GM12878 (cell line): ENCODE results near the gene CORO1A. TPM values are rescaled to one million over a fixed set of nuclear protein-coding genes. Genes with fewer than 3 reads are reported as not detected.

Experiments
- ATF7 ChIP-seq: fragments of 450-650 bp; IDR thresholded peaks from 2 replicates; pipeline ENCODE4 v1.6.1; 2016; ENCODE audit warnings: low read depth, mild to moderate bottlenecking
- BHLHE40 ChIP-seq, 2 experiments: fragments of 450-650 bp in 1 of 2; IDR thresholded peaks; 2 replicates each; pipeline ENCODE4 v1.6.1; 2011 to 2017; ENCODE audit warnings: low read depth in 2 of 2, borderline replicate concordance in 1 of 2, improper control_type of control experiment in 1 of 2, low read length in 1 of 2, mild to moderate bottlenecking in 1 of 2
- BRCA1 ChIP-seq: IDR thresholded peaks from 2 replicates; pipeline ENCODE4 v1.6.1; 2011; ENCODE audit warnings: low read depth, low read length, improper control_type of control experiment
- CHD4 ChIP-seq: fragments of 200-600 bp; sonication (generic); IDR thresholded peaks from 2 replicates; pipeline ENCODE4 v1.6.1; 2016; ENCODE audit warnings: mild to moderate bottlenecking
- ELK1 ChIP-seq: IDR thresholded peaks from 2 replicates; pipeline ENCODE4 v1.6.1; 2012; ENCODE audit warnings: low read depth, low read length, improper control_type of control experiment
- EZH2 ChIP-seq: IDR thresholded peaks from 2 replicates; pipeline ENCODE4 v1.6.1; 2012; ENCODE audit warnings: low read depth, mild to moderate bottlenecking, control low read depth, inconsistent platforms, low read length, borderline replicate concordance; ENCODE audit not compliant: control insufficient read depth
- FOXK2 ChIP-seq: fragments of 450-650 bp; IDR thresholded peaks from 2 replicates; pipeline ENCODE4 v1.6.1; 2017; ENCODE audit warnings: mild to moderate bottlenecking, moderate library complexity
- HDAC6 ChIP-seq: fragments of 200-600 bp; sonication (generic); IDR thresholded peaks from one replicate; pipeline ENCODE4 v1.8.0; 2017; ENCODE audit warnings: antibody characterized with exemption; ENCODE audit not compliant: unreplicated experiment
- HDGF ChIP-seq: fragments of 450-650 bp; IDR thresholded peaks from 2 replicates; pipeline ENCODE4 v1.6.1; 2016; ENCODE audit warnings: antibody characterized with exemption
- IKZF2 ChIP-seq, 2 experiments: fragments of 450-650 bp; IDR thresholded peaks; 2 replicates each; pipeline ENCODE4 v1.6.1; 2017; ENCODE audit warnings: mild to moderate bottlenecking in 2 of 2, moderate library complexity in 2 of 2
- JUNB ChIP-seq: IDR thresholded peaks from 2 replicates; pipeline ENCODE4 v1.6.1; 2016; ENCODE audit warnings: antibody characterized with exemption, mild to moderate bottlenecking
- KAT2A ChIP-seq: conservative IDR thresholded peaks from 2 replicates; pipeline ENCODE4 v1.6.1; 2011; ENCODE audit warnings: low read depth, low read length; ENCODE audit not compliant: control insufficient read depth
- MAX ChIP-seq: IDR thresholded peaks from 2 replicates; pipeline ENCODE4 v1.6.1; 2012; ENCODE audit warnings: low read depth, low read length, improper control_type of control experiment
- MEF2B ChIP-seq: fragments of 450-650 bp; IDR thresholded peaks from 2 replicates; pipeline ENCODE4 v1.6.1; 2018; ENCODE audit warnings: mild to moderate bottlenecking, moderate library complexity; ENCODE audit not compliant: partially characterized antibody, poor library complexity, severe bottlenecking
- MXI1 ChIP-seq: fragments of 150-350 bp; IDR thresholded peaks from 2 replicates; pipeline ENCODE4 v1.6.1; 2011; ENCODE audit warnings: low read depth, mild to moderate bottlenecking, inconsistent platforms, low read length, improper control_type of control experiment
- NR2F1 ChIP-seq: fragments of 450-650 bp; conservative IDR thresholded peaks from 2 replicates; pipeline ENCODE4 v1.6.1; 2017; ENCODE audit warnings: mild to moderate bottlenecking
- PAX5 ChIP-seq: IDR thresholded peaks from 2 replicates; pipeline ENCODE4 v1.6.1; 2011; ENCODE audit warnings: low read depth, low read length, borderline replicate concordance
- POLR2A ChIP-seq: IDR thresholded peaks from 2 replicates; pipeline ENCODE4 v1.6.1; 2011; ENCODE audit warnings: low read depth, mild to moderate bottlenecking, low read length
- POLR2AphosphoS5 ChIP-seq: IDR thresholded peaks from 2 replicates; pipeline ENCODE4 v1.6.1; 2011; ENCODE audit warnings: mild to moderate bottlenecking, low read length, inconsistent platforms
- POU2F2 ChIP-seq: IDR thresholded peaks from 3 replicates; pipeline ENCODE4 v1.6.1; 2011; ENCODE audit warnings: low read depth, mild to moderate bottlenecking, low read length, borderline replicate concordance
- RAD21 ChIP-seq: IDR thresholded peaks from 2 replicates; pipeline ENCODE4 v1.6.1; 2011; ENCODE audit warnings: mild to moderate bottlenecking, low read depth, low read length, moderate library complexity; ENCODE audit not compliant: insufficient read depth
- RELA ChIP-seq: fragments of 450-650 bp; IDR thresholded peaks from 2 replicates; pipeline ENCODE4 v1.8.0; 2014; ENCODE audit warnings: borderline replicate concordance; ENCODE audit not compliant: partially characterized antibody
- SMARCA5 ChIP-seq: fragments of 450-650 bp; IDR thresholded peaks from 2 replicates; pipeline ENCODE4 v1.6.1; 2017; ENCODE audit warnings: mild to moderate bottlenecking
- SP1 ChIP-seq: IDR thresholded peaks from one replicate; pipeline ENCODE4 v1.6.1; 2011; ENCODE audit warnings: low read depth, low read length
- TAF1 ChIP-seq: IDR thresholded peaks from 2 replicates; pipeline ENCODE4 v1.6.1; 2011; ENCODE audit warnings: mild to moderate bottlenecking, low read depth, low read length, borderline replicate concordance
- YY1 ChIP-seq: IDR thresholded peaks from 2 replicates; pipeline ENCODE4 v1.6.1; 2011; ENCODE audit warnings: low read depth, mild to moderate bottlenecking, low read length
- ZBTB33 ChIP-seq: fragments of 450-650 bp; IDR thresholded peaks from 2 replicates; pipeline ENCODE4 v1.6.1; 2017; ENCODE audit warnings: mild to moderate bottlenecking
- polyA plus RNA-seq, 11 experiments: library from polyadenylated mRNA; depleted of rRNA in 4 of 11; unstranded in 6 of 11; stranded (reverse) in 5 of 11; fragments of >200 nt; fragmentation: Nextera tagmentation in 4 of 11; fragmentation: Illumina TruSeq in 1 of 11; extraction: Ambion mirVana in 4 of 11; extraction: Trizol in 1 of 11; gene quantifications; 1 replicate in 1 of 11; 2 replicates in 10 of 11; pipeline versions ENCODE4 v1.2.1 to v1.2.3, GENCODE V29; 2011 to 2016; ENCODE audit warnings: inconsistent platforms in 2 of 11, missing spikeins in 2 of 11, low read depth in 1 of 11
- total RNA-seq, 4 experiments: library from RNA; depleted of rRNA in 3 of 4; stranded (reverse); fragments of >200 nt in 3 of 4; fragmentation: Illumina TruSeq in 1 of 4; extraction: Trizol in 1 of 4; gene quantifications; 2 replicates each; pipeline versions ENCODE4 v1.2.1 to v1.2.3, GENCODE V29; 2013 to 2021

The CORO1A gene
- total and polyA plus RNA-seq, 10 of the 15 experiments (the other 5 are each of a cell fraction or from before 2014, with no cell fraction given), result 16.3 to 1,464 (median 714) TPM

- TF ChIP-seq KAT2A (no peak), JUNB (no peak), EZH2 (no peak), RAD21 (no peak), CHD4 (no peak), HDGF (peak; percentile 35; the same call in 1 of the 2 replicates), HDAC6 (peak; percentile 22), BRCA1 (no peak), RELA (no peak), SMARCA5 (0 out of 2 replicates have a peak, but pooled peaks have one; percentile 67), MAX (peak; percentile 52; the same call in 1 of the 2 replicates), POU2F2 (peak; percentile 7; the same call in 1 of the 3 replicates), BHLHE40 (IDR thresholded peaks at IDR 0.05; ENCODE audit: borderline replicate concordance in 1 of 2, low read depth in 2 of 2, low read length in 1 of 2) (peak in 1 of 2 experiments; percentile 24; a peak in 1 of 4 replicates), POLR2AphosphoS5 (peak; percentile 93), IKZF2 (IDR thresholded peaks at IDR 0.05) (no peak; a peak in 2 of 4 replicates), SP1 (peak; percentile 20), MXI1 (peak; percentile 45; the same call in 1 of the 2 replicates), POLR2A (peak; percentile 63), NR2F1 (no peak), ELK1 (no peak), PAX5 (no peak; the same call in 1 of the 2 replicates), FOXK2 (no peak), ZBTB33 (no peak), MEF2B (no peak), TAF1 (no peak), ATF7 (no peak), YY1 (no peak)
Measured at GRCh38 chr16:30184891-30185682, 1.7 kb downstream of the CORO1A start (continued).
